Measurements from ENCODE around the gene ZNF667.

Gene ZNF667

DNA sequence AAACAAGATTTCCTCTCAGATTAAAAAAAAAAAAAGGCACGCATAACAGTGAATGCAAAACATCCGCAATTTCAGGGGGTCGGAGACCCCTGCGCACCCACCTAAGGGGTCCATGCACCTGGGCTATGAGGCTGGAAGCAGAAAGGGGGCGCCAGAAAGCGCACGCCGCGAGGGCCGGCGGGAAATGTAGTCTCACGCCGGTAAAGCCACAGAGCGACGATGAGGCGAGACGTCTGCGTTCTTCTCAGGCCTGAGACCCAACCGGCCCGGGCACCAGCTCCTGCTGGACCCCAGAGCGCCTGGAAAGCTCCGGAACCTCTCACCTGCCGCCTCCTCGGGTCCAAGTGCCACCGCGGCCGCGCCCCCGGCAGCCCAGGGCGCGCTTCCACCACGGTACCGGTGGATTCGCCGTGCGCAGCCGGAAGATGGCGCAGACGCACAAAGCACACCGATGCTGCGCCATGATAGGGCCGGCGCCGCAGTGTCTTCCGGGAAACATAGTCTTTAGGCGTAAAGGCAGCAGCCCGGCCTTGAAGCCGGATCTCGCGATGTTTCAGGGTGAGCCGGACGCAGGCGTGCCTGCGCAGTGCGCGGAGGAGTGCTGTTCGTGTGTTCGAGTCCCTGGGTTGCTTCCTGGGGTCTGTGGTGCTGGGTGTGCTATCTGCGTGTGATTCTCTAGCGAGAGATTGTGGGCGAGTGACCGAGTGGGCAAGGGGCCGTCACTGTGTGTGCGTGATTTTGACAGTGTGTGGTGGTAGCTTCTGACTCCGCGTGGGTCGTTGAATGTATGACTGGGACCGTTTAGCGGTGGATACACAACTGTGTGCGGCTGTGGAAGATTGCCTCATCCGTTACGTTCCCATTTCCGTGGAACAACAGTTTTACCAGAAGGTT lies 83.8 kb downstream of the ZNF667 start, which contains the start of gene ZNF582:
TSS of gene ZNF582 (minus strand) at position 416 of the 894 bp plus-strand sequence. CDS start 1,782 bp downstream, outside the sequence.
- DNase-seq (ENCODE audit: low spot score): peak; percentile 98

Measured in AG20443 (cell line).